HG03108 (cell line): ENCODE data around the gene B3GNT5.
"Not testable (repeated sequence)": the region's sequence is repeated elsewhere in the genome, so short reads cannot be mapped to it uniquely, and the experiment has no call there.

Experiments
- ATAC-seq: cut with Tn5 transposase; IDR thresholded peaks from one replicate; pipeline ENCODE4 v1.9.1; 2021; ENCODE audit warnings: moderate library complexity; ENCODE audit not compliant: unreplicated experiment

B3GNT5 gene

GRCh38 chr3:183230251-183230650 is 22.8 kb upstream of the B3GNT5 start:
- not testable (repeated sequence) for ATAC-seq

- no peak for ATAC-seq
Measured at GRCh38 chr3:183230826-183231225, 22.2 kb upstream of the B3GNT5 start.

GRCh38 chr3:183233966-183234365 is 19.1 kb upstream of the B3GNT5 start:
- no peak for ATAC-seq

- no peak for ATAC-seq
Measured at GRCh38 chr3:183239046-183239445, 14.0 kb upstream of the B3GNT5 start.

- ATAC-seq, result no peak
Measured at GRCh38 chr3:183242431-183242830, 10.6 kb upstream of the B3GNT5 start.

GRCh38 chr3:183244219-183244618 is 8.8 kb upstream of the B3GNT5 start:
- no peak for ATAC-seq

GRCh38 chr3:183244981-183245476 is 8.0 kb upstream of the B3GNT5 start:
- no peak for ATAC-seq

- no peak for ATAC-seq
Measured at GRCh38 chr3:183247011-183247589, 6.0 kb upstream of the B3GNT5 start.

GRCh38 chr3:183249006-183249718 is 3.9 kb upstream of the B3GNT5 start:
- ATAC-seq, result no peak

GRCh38 chr3:183252118-183252782 is 803 bp upstream of the B3GNT5 start:
- ATAC-seq, result no peak

- ATAC-seq, result no peak
Measured at GRCh38 chr3:183253528-183254486, 754 bp downstream of the B3GNT5 start.

- ATAC-seq, result no peak
Measured at GRCh38 chr3:183254487-183255347, 1.7 kb downstream of the B3GNT5 start.

GRCh38 chr3:183255348-183255730 is 2.3 kb downstream of the B3GNT5 start:
- ATAC-seq, result no peak

- no peak for ATAC-seq
Measured at GRCh38 chr3:183259087-183259486, 6.0 kb downstream of the B3GNT5 start.

- no peak for ATAC-seq
Measured at GRCh38 chr3:183259621-183260020, 6.6 kb downstream of the B3GNT5 start.

GRCh38 chr3:183260167-183260904 is 7.3 kb downstream of the B3GNT5 start:
- ATAC-seq, result no peak

GRCh38 chr3:183261151-183261724 is 8.2 kb downstream of the B3GNT5 start:
- no peak for ATAC-seq

- no peak for ATAC-seq
Measured at GRCh38 chr3:183262875-183263378, 9.9 kb downstream of the B3GNT5 start.

GRCh38 chr3:183264268-183264667 is 11.2 kb downstream of the B3GNT5 start:
- no peak for ATAC-seq
